ENCODE results near the gene CLN5. TPM values are rescaled to one million over a fixed set of nuclear protein-coding genes. Genes with fewer than 3 reads are reported as not detected.

The CLN5 gene
- total and polyA plus RNA-seq, 2 of the 13 experiments (the other 11 are each of a cell fraction or from before 2014, with no cell fraction given): 10.1 to 13.7 TPM

DNA sequence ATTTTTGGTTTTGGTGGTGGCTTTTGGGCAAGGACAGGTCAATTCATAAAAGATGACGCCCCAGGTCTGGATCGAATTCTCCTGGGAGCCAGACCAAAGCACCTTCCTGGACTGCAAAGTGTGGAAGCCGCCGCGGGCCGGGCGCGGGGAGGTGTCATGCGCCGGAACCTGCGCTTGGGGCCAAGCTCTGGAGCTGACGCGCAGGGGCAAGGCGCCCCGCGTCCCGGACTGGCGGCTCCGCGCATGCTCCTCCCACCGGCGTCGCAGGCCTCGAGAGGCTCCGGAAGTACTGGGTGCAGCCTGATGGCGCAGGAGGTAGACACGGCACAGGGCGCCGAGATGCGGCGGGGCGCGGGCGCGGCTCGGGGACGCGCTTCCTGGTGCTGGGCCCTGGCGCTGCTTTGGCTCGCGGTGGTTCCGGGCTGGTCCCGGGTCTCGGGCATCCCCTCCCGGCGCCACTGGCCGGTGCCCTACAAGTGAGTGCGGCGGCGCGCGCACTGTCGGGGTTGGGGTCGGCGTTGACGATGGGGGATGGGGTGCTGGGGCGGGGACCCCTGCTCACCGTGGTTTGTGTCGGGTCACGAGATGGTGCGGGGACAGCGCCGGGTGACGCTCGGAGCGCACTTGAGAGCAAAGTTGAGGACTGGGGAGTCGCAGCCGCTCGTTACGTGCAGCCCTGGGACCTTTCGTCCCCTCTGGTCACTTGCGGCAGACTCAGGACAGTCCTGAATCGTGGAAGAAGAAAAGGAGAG lies at the start of gene CLN5 (continued):
- TF ChIP-seq ZNF577 (CRISPR knock-in tag; IDR thresholded peaks at IDR 0.05; ENCODE audit: borderline replicate concordance, low read depth) (0 out of 2 replicates have a peak, but pooled peaks have one; percentile 61), HOXD1 (CRISPR knock-in tag; IDR thresholded peaks at IDR 0.05) (peak; percentile 79; the same call in 1 of the 2 replicates), RFXAP (CRISPR knock-in tag; IDR thresholded peaks at IDR 0.05; ENCODE audit: borderline replicate concordance) (peak; percentile 91), ZNF605 (CRISPR knock-in tag; IDR thresholded peaks at IDR 0.05) (peak; percentile 76), RXRB (CRISPR knock-in tag; IDR thresholded peaks at IDR 0.05; ENCODE audit: borderline replicate concordance) (peak; percentile 69), ISX (CRISPR knock-in tag; conservative IDR thresholded peaks at IDR 0.05) (peak; percentile 88; the same call in 1 of the 2 replicates), MTF2 (CRISPR knock-in tag; IDR thresholded peaks at IDR 0.05; ENCODE audit: borderline replicate concordance) (no peak), ZNF431 (CRISPR knock-in tag; IDR thresholded peaks at IDR 0.05; ENCODE audit: borderline replicate concordance, low read depth) (peak; percentile 67; the same call in 1 of the 2 replicates), GFI1 (CRISPR knock-in tag; IDR thresholded peaks at IDR 0.05; ENCODE audit: borderline replicate concordance) (peak; percentile 50; the same call in 1 of the 2 replicates), PAF1 (CRISPR knock-in tag; IDR thresholded peaks at IDR 0.05) (no peak), CBFB (CRISPR knock-in tag; IDR thresholded peaks at IDR 0.05) (peak; percentile 88), YY1 (IDR thresholded peaks at IDR 0.05; ENCODE audit: insufficient read depth, insufficient replicate concordance, low read depth, low read length) (peak; percentile 82), RAD21 (CRISPR knock-in tag; IDR thresholded peaks at IDR 0.05) (peak; percentile 28; the same call in 1 of the 2 replicates), JUNB (CRISPR knock-in tag; IDR thresholded peaks at IDR 0.05; ENCODE audit: borderline replicate concordance) (no peak), ZMYM4 (CRISPR knock-in tag; IDR thresholded peaks at IDR 0.05) (peak; percentile 92), NCOA5 (CRISPR knock-in tag; IDR thresholded peaks at IDR 0.05) (no peak), ZZZ3 (CRISPR knock-in tag; IDR thresholded peaks at IDR 0.05; ENCODE audit: borderline replicate concordance) (peak; percentile 60; the same call in 1 of the 2 replicates), HDAC2 (CRISPR knock-in tag; IDR thresholded peaks at IDR 0.05) (peak; percentile 76), SKI (IDR thresholded peaks at IDR 0.05; ENCODE audit: partially characterized antibody) (peak; percentile 35), ZFX (CRISPR knock-in tag; IDR thresholded peaks at IDR 0.05; ENCODE audit: low read depth) (peak; percentile 92), SATB2 (CRISPR knock-in tag; IDR thresholded peaks at IDR 0.05) (0 out of 2 replicates have a peak, but pooled peaks have one; percentile 58), ZNF329 (CRISPR knock-in tag; IDR thresholded peaks at IDR 0.05; ENCODE audit: low read depth) (0 out of 2 replicates have a peak, but pooled peaks have one; percentile 12), SP1 (IDR thresholded peaks at IDR 0.05) (no peak), SP1 (CRISPR knock-in tag; IDR thresholded peaks at IDR 0.05) (peak; percentile 36; the same call in 1 of the 2 replicates), ZNF20 (CRISPR knock-in tag; IDR thresholded peaks at IDR 0.05) (peak; percentile 65; the same call in 1 of the 2 replicates), NR2F1 (CRISPR knock-in tag; IDR thresholded peaks at IDR 0.05) (no peak)
- TF ChIP-seq, protein P1, sequence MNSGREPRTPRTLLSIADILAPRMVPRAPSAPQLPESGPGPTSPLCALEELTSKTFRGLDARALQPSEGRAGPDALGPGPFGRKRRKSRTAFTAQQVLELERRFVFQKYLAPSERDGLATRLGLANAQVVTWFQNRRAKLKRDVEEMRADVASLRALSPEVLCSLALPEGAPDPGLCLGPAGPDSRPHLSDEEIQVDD (CRISPR knock-in tag; IDR thresholded peaks at IDR 0.05; ENCODE audit: borderline replicate concordance): no peak
- TF ChIP-seq, protein P2, sequence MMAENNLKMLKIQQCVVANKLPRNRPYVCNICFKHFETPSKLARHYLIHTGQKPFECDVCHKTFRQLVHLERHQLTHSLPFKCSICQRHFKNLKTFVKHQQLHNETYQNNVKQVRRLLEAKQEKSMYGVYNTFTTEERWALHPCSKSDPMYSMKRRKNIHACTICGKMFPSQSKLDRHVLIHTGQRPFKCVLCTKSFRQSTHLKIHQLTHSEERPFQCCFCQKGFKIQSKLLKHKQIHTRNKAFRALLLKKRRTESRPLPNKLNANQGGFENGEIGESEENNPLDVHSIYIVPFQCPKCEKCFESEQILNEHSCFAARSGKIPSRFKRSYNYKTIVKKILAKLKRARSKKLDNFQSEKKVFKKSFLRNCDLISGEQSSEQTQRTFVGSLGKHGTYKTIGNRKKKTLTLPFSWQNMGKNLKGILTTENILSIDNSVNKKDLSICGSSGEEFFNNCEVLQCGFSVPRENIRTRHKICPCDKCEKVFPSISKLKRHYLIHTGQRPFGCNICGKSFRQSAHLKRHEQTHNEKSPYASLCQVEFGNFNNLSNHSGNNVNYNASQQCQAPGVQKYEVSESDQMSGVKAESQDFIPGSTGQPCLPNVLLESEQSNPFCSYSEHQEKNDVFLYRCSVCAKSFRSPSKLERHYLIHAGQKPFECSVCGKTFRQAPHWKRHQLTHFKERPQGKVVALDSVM (CRISPR knock-in tag; IDR thresholded peaks at IDR 0.05): peak; percentile 48; the same call in 1 of the 2 replicates

All from HepG2 (cell line).